CD8-positive, alpha-beta memory T cell (primary cell): ENCODE measurements around the gene UCP2. TPM values are rescaled to one million over a fixed set of nuclear protein-coding genes. Genes with fewer than 3 reads are reported as not detected.
A peak's percentile ranks its signal among the peaks of the same experiment; 100 is the strongest.
"Not testable (repeated sequence)": the region's sequence is repeated elsewhere in the genome, so short reads cannot be mapped to it uniquely, and the experiment has no call there.

Experiments used
- CTCF ChIA-PET: fragments of 350-600 bp; sonication (Branson Sonifier 250); formaldehyde crosslinking; loops from one replicate; lab custom pipeline; 2021; ENCODE audit warnings: antibody characterized with exemption; lab: Charles Lee
- POLR2A ChIA-PET: fragments of 350-600 bp; sonication (Branson Sonifier 250); formaldehyde crosslinking; loops from one replicate; lab custom pipeline; 2021; ENCODE audit warnings: antibody characterized with exemption; lab: Charles Lee
- DNase-seq, 5 donors: peaks; one replicate each; pipeline versions ENCODE4 v3.0.0 to v3.0.0-alpha.2; 2020 to 2022; ENCODE audit warnings: mixed read lengths in 1 of 5
- H3K27ac ChIP-seq: one replicate; pipeline ENCODE4 v1.7.0; 2013; ENCODE audit warnings: low read depth, mild to moderate bottlenecking, low read length, moderate library complexity
- H3K27me3 ChIP-seq: 2 replicates; pipeline ENCODE4 v1.7.0; 2013; ENCODE audit warnings: low read length, mild to moderate bottlenecking; ENCODE audit not compliant: insufficient read depth, poor library complexity, severe bottlenecking
- H3K36me3 ChIP-seq: 2 replicates; pipeline ENCODE4 v1.7.0; 2013; ENCODE audit warnings: mild to moderate bottlenecking, low read length, moderate library complexity; ENCODE audit not compliant: insufficient read depth
- H3K4me1 ChIP-seq: 2 replicates; pipeline ENCODE4 v1.7.0; 2013; ENCODE audit warnings: mild to moderate bottlenecking, low read length, moderate library complexity; ENCODE audit not compliant: insufficient read depth
- H3K4me3 ChIP-seq: 2 replicates; pipeline ENCODE4 v1.7.0; 2013; ENCODE audit warnings: mild to moderate bottlenecking, low read length
- H3K9me3 ChIP-seq: 2 replicates; pipeline ENCODE4 v1.7.0; 2013; ENCODE audit warnings: mild to moderate bottlenecking, low read length
- H3K27ac Mint-ChIP-seq, 8 donors: one replicate each; pipeline ENCODE4 v1.8.0; 2020 to 2021; ENCODE audit warnings: mixed read lengths in 8 of 8, mild to moderate bottlenecking in 6 of 8, inconsistent platforms in 3 of 8, moderate library complexity in 3 of 8
- H3K27me3 Mint-ChIP-seq, 2 donors: one replicate each; pipeline ENCODE4 v1.8.0; 2020 to 2021; ENCODE audit warnings: mixed read lengths in 2 of 2, mild to moderate bottlenecking in 1 of 2, moderate library complexity in 1 of 2
- H3K36me3 Mint-ChIP-seq, 3 donors: one replicate each; pipeline ENCODE4 v1.8.0; 2020 to 2021; ENCODE audit warnings: mixed read lengths in 3 of 3, inconsistent platforms in 1 of 3, mild to moderate bottlenecking in 1 of 3
- H3K4me1 Mint-ChIP-seq, 3 donors: one replicate each; pipeline ENCODE4 v1.8.0; 2020 to 2021; ENCODE audit warnings: mixed read lengths in 3 of 3, inconsistent platforms in 1 of 3, mild to moderate bottlenecking in 1 of 3
- H3K4me3 Mint-ChIP-seq, 7 donors: one replicate each; pipeline ENCODE4 v1.8.0; 2020 to 2021; ENCODE audit warnings: mixed read lengths in 7 of 7, mild to moderate bottlenecking in 6 of 7, moderate library complexity in 4 of 7, inconsistent platforms in 2 of 7
- H3K9me3 Mint-ChIP-seq, 5 donors: one replicate each; pipeline ENCODE4 v1.8.0; 2020 to 2022; ENCODE audit warnings: mixed read lengths in 5 of 5, mild to moderate bottlenecking in 3 of 5, moderate library complexity in 2 of 5, inconsistent platforms in 1 of 5
- polyA plus RNA-seq: library from polyadenylated mRNA; unstranded; fragments of 300-500 nt; fragmentation: Illumina TruSeq; gene quantifications from one replicate; pipeline ENCODE4 v1.2.3, GENCODE V29; 2021
- total RNA-seq, 2 experiments: library from RNA; stranded (reverse); gene quantifications; one replicate each; pipeline ENCODE4 v1.2.3, GENCODE V29; 2021

Gene UCP2
- total and polyA plus RNA-seq, 3 experiments from 2014 or later = 279 to 962 (median 295) TPM

- H3K9me3 Mint-ChIP-seq, H3K27me3 Mint-ChIP-seq, H3K9me3 ChIP-seq, H3K27ac ChIP-seq, CTCF ChIA-PET, POLR2A ChIA-PET, H3K4me3 ChIP-seq, H3K27me3 ChIP-seq, H3K36me3 ChIP-seq: not testable (repeated sequence)
- H3K36me3 Mint-ChIP-seq = peaks cover 7 to 26% (median 14%) of the 10 kb centered on the region in 3 donors
- peaks cover 17 to 25% (median 20%) of the 10 kb centered on the region in 3 donors for H3K4me1 Mint-ChIP-seq
- H3K4me1 ChIP-seq = peaks cover 15% of the 10 kb centered on the region
- H3K27ac Mint-ChIP-seq = peak overlapping the region in 4 of 8 donors; percentile 24 to 46 (median 34)
- DNase-seq = peak in 1 of 5 donors; percentile 28
- H3K4me3 Mint-ChIP-seq = peak overlapping the region in 1 of 7 donors; percentile 31
These were observed 3.0 kb upstream of the UCP2 start for GRCh38 chr11:73985661-73986060.

GRCh38 chr11:73983741-73984538 is 1.3 kb upstream of the UCP2 start:
- DNase-seq = peak in 1 of 5 donors; percentile 50
- no peaks in the 10 kb centered on the region for H3K27me3 ChIP-seq
- peak overlapping the region; percentile 95 for H3K27ac ChIP-seq
- Mint-ChIP-seq H3K27me3 (peaks cover 0 to 3% of the 10 kb centered on the region in 2 donors), H3K4me3 (peak overlapping the region; percentile 98 to 100 (median 99)), H3K9me3 (peaks cover 0 to 4% (median 0%) of the 10 kb centered on the region in 5 donors), H3K4me1 (peaks cover 30 to 43% (median 33%) of the 10 kb centered on the region in 3 donors), H3K36me3 (peaks cover 17 to 41% (median 19%) of the 10 kb centered on the region in 3 donors), H3K27ac (peak overlapping the region; percentile 94 to 100 (median 100))
- peaks cover 31% of the 10 kb centered on the region for H3K4me1 ChIP-seq
- H3K9me3 ChIP-seq = no peaks in the 10 kb centered on the region
- H3K36me3 ChIP-seq = peaks cover 19% of the 10 kb centered on the region
- ChIA-PET CTCF (interaction anchor here (1.0 to 5.6 kb wide), 4 partner anchors 10 to 21 kb away, joined by 3 to 40 read pairs (median 6); no protein-coding TSS in a partner anchor), POLR2A (interaction anchor here (0.5 to 6.8 kb wide), 4 partner anchors 11 to 256 kb away, joined by 3 to 150 read pairs (median 7); no protein-coding TSS in a partner anchor)
- H3K4me3 ChIP-seq = peak overlapping the region; percentile 97

DNA sequence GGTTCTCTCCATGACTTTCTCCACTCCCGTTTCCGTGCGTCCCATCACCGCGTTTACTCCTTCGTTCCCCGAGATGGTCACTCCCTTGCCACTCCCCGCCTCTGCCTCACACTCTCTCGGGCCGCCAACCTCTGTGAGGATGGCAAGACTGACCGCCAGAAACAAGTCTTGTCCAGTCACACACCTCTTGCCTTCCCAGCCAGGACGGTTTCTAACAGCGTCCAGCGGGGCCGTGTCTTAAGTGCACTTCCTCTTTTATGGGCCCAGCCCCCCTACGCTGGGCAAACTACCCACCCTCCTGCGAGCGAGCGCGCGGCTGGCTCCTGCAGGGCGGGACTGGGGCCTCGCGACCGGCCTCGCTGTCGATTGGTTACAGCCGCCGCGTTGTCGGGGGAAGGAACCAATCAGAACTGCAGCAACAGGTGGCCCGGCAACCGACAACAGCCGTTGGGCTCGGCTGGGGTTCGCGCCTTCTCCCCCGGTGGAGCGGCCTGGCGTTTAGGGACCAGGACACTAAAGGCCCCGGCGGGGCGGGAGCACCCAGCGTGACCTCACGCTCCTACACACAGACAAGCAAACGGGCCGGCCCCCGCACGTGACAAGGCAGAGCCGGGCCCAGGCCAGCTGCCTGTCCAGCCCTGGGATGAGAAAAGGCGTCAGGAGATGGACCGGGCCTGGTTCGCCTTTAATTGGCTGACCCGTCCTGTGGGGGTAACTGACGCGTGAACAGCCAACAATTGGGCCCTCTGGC is 522 bp upstream of the UCP2 start:
- H3K4me3 Mint-ChIP-seq = peak overlapping the region; percentile 98 to 100 (median 99)
- peaks cover 0 to 4% (median 0%) of the 10 kb centered on the region in 5 donors for H3K9me3 Mint-ChIP-seq
- Histone ChIP-seq H3K36me3 (peaks cover 27% of the 10 kb centered on the region), H3K4me1 (peaks cover 39% of the 10 kb centered on the region), H3K27me3 (no peaks in the 10 kb centered on the region), H3K9me3 (no peaks in the 10 kb centered on the region), H3K27ac (peak overlapping the region; percentile 95), H3K4me3 (peak overlapping the region; percentile 97)
- peaks cover 0 to 4% of the 10 kb centered on the region in 2 donors for H3K27me3 Mint-ChIP-seq
- DNase-seq = peak; percentile 88 to 96 (median 91)
- H3K36me3 Mint-ChIP-seq = peaks cover 20 to 49% (median 21%) of the 10 kb centered on the region in 3 donors
- CTCF ChIA-PET = interaction anchor here (1.0 to 5.6 kb wide), 8 partner anchors 11 to 22 kb away, joined by 3 to 40 read pairs (median 6); no protein-coding TSS in a partner anchor
- peak overlapping the region; percentile 94 to 100 (median 100) for H3K27ac Mint-ChIP-seq
- H3K4me1 Mint-ChIP-seq = peaks cover 38 to 50% (median 41%) of the 10 kb centered on the region in 3 donors
- POLR2A ChIA-PET = interaction anchor here (1.0 to 6.8 kb wide), 8 partner anchors 12 to 187 kb away, joined by 3 to 150 read pairs (median 7); partner anchors contain the start of gene C2CD3

- no peaks in the 10 kb centered on the region for H3K9me3 ChIP-seq
- H3K36me3 ChIP-seq = peaks cover 46% of the 10 kb centered on the region
- Mint-ChIP-seq H3K9me3 (peaks cover 0 to 4% (median 0%) of the 10 kb centered on the region in 5 donors), H3K4me3 (peak overlapping the region; percentile 98 to 100 (median 99)), H3K36me3 (peaks cover 26 to 68% (median 32%) of the 10 kb centered on the region in 3 donors), H3K27ac (peak overlapping the region; percentile 94 to 100 (median 99)), H3K4me1 (peaks cover 56 to 70% (median 60%) of the 10 kb centered on the region in 3 donors), H3K27me3 (peaks cover 0 to 4% of the 10 kb centered on the region in 2 donors)
- H3K27me3 ChIP-seq = no peaks in the 10 kb centered on the region
- peaks cover 58% of the 10 kb centered on the region for H3K4me1 ChIP-seq
- H3K27ac ChIP-seq = peak overlapping the region; percentile 95
- POLR2A ChIA-PET = interaction anchor here (1.0 to 6.8 kb wide), 10 partner anchors 10 to 210 kb away, joined by 3 to 150 read pairs (median 8); no protein-coding TSS in a partner anchor
- CTCF ChIA-PET = interaction anchor here (1.1 to 7.7 kb wide), 6 partner anchors 10 to 27 kb away, joined by 4 to 48 read pairs (median 22); no protein-coding TSS in a partner anchor
- H3K4me3 ChIP-seq = peak overlapping the region; percentile 97
- DNase-seq = peak in 1 of 5 donors; percentile 37
These were observed 1.4 kb downstream of the UCP2 start for GRCh38 chr11:73981051-73981805.

DNA sequence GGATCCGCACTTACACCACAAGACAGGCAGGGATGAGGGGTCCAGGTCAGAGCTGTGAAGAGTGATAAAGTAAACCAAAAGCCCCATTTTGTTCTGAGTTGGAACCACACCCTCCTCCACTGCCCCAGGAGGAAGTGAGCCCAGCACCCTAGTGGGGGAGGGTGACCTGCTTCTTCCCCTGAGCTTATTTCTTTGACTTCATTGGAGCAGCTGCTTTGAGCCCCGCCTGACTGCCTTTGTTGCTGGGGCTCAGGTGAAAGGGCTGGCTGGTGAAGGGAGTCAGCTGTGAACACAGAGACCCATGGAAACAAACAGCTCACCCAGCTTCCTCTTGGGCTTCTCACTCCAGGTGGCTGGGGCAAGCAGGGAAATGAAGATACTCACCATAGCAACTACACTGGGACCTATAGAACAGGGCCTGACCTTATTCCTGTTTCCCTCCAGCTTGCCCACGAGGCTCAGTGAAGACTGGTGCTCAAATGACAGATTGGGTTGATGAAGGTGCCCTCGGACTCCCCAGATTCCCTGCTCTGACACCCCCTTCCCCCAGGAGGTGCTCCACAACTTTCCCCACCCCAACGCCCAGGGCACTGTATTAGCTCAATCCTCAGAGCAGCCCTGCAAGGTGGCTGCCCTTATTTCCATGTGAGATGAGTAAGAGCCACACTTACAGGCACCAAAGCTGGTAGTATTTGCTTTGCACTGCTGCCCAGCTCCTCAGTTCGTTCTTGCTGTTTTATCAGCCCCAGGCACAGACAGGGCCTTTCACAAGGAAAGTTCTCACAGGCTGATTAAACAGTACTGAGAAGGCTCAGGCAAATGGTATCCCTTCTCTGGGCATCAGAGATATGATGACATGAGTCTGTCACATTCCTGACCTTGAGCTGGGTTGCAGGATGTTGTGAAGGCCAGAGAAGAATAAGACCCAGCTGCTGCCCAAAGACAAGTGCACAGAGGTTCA is 2.4 kb downstream of the UCP2 start:
- Histone ChIP-seq H3K27ac (peak overlapping the region; percentile 95), H3K4me3 (peak overlapping the region; percentile 97), H3K36me3 (peaks cover 56% of the 10 kb centered on the region), H3K4me1 (peaks cover 68% of the 10 kb centered on the region), H3K27me3 (no peaks in the 10 kb centered on the region), H3K9me3 (no peaks in the 10 kb centered on the region)
- peak overlapping the region; percentile 94 to 100 (median 99) for H3K27ac Mint-ChIP-seq
- H3K36me3 Mint-ChIP-seq = peaks cover 30 to 78% (median 38%) of the 10 kb centered on the region in 3 donors
- peaks cover 64 to 79% (median 70%) of the 10 kb centered on the region in 3 donors for H3K4me1 Mint-ChIP-seq
- ChIA-PET POLR2A (interaction anchor here (0.5 to 6.8 kb wide), 15 partner anchors 10 to 1582 kb away, joined by 3 to 150 read pairs (median 5); partner anchors contain the start of genes C2CD3, POLD3, PPME1 and SERPINH1), CTCF (interaction anchor here (0.9 to 7.7 kb wide), 11 partner anchors 9 to 147 kb away, joined by 3 to 48 read pairs (median 4); no protein-coding TSS in a partner anchor)
- peak overlapping the region; percentile 98 to 100 (median 99) for H3K4me3 Mint-ChIP-seq
- H3K27me3 Mint-ChIP-seq = peaks cover 0 to 4% of the 10 kb centered on the region in 2 donors
- DNase-seq = peak; percentile 57 to 92 (median 88)
- peaks cover 0 to 4% (median 0%) of the 10 kb centered on the region in 5 donors for H3K9me3 Mint-ChIP-seq

- peak overlapping the region; percentile 84 to 100 (median 99) for H3K4me3 Mint-ChIP-seq
- peaks cover 0 to 4% of the 10 kb centered on the region in 2 donors for H3K27me3 Mint-ChIP-seq
- peak overlapping the region; percentile 97 for H3K4me3 ChIP-seq
- peaks cover 41 to 94% (median 43%) of the 10 kb centered on the region in 3 donors for H3K36me3 Mint-ChIP-seq
- peak overlapping the region; percentile 95 for H3K27ac ChIP-seq
- peaks cover 65% of the 10 kb centered on the region for H3K36me3 ChIP-seq
- peaks cover 78% of the 10 kb centered on the region for H3K4me1 ChIP-seq
- H3K27ac Mint-ChIP-seq = peak overlapping the region; percentile 94 to 100 (median 98)
- peaks cover 0 to 4% (median 0%) of the 10 kb centered on the region in 5 donors for H3K9me3 Mint-ChIP-seq
- no peaks in the 10 kb centered on the region for H3K27me3 ChIP-seq
- CTCF ChIA-PET = interaction anchor here (0.9 to 7.7 kb wide), 6 partner anchors 8 to 157 kb away, joined by 3 to 48 read pairs (median 22); no protein-coding TSS in a partner anchor
- POLR2A ChIA-PET = interaction anchor here (3.1 to 6.8 kb wide), 3 partner anchors 8 to 26 kb away, joined by 23 to 150 read pairs (median 52); no protein-coding TSS in a partner anchor
- no peaks in the 10 kb centered on the region for H3K9me3 ChIP-seq
- peaks cover 75 to 85% (median 76%) of the 10 kb centered on the region in 3 donors for H3K4me1 Mint-ChIP-seq
- peak in 1 of 5 donors; percentile 3 for DNase-seq
These were observed 4.0 kb downstream of the UCP2 start for GRCh38 chr11:73978576-73979086.
